HG02943 (cell line): ENCODE measurements around the gene NRXN3.

Experiments
- ATAC-seq: cut with Tn5 transposase; IDR thresholded peaks from one replicate; pipeline ENCODE4 v1.9.1; 2021; ENCODE audit warnings: mild to moderate bottlenecking, low read depth, moderate library complexity; ENCODE audit not compliant: unreplicated experiment

Gene NRXN3

GRCh38 chr14:79709573-79709972, 1539.4 kb downstream of the NRXN3 start:
- ATAC-seq: no peak

GRCh38 chr14:79712302-79712950, 1542.3 kb downstream of the NRXN3 start:
- no peak for ATAC-seq

GRCh38 chr14:79721399-79722084, 1551.4 kb downstream of the NRXN3 start:
- ATAC-seq: no peak

- ATAC-seq: no peak
Observed at GRCh38 chr14:79724934-79725717, 1555.0 kb downstream of the NRXN3 start.

- no peak for ATAC-seq
Observed at GRCh38 chr14:79727900-79728299, 1557.7 kb downstream of the NRXN3 start.

- ATAC-seq: no peak
Observed at GRCh38 chr14:79728331-79728730, 1558.2 kb downstream of the NRXN3 start.

- ATAC-seq: no peak
Observed at GRCh38 chr14:79729731-79730130, 1559.6 kb downstream of the NRXN3 start.

- ATAC-seq: no peak
Observed at GRCh38 chr14:79730196-79730595, 1560.0 kb downstream of the NRXN3 start.

- ATAC-seq: no peak
Observed at GRCh38 chr14:79730953-79731352, 1560.8 kb downstream of the NRXN3 start.

GRCh38 chr14:79732911-79733655, 1562.9 kb downstream of the NRXN3 start:
- no peak for ATAC-seq

GRCh38 chr14:79734151-79734550, 1564.0 kb downstream of the NRXN3 start:
- ATAC-seq: no peak

- no peak for ATAC-seq
Observed at GRCh38 chr14:79734656-79735055, 1564.5 kb downstream of the NRXN3 start.

- no peak for ATAC-seq
Observed at GRCh38 chr14:79735121-79735520, 1564.9 kb downstream of the NRXN3 start.

GRCh38 chr14:79740066-79740601, 1570.0 kb downstream of the NRXN3 start:
- ATAC-seq: no peak

- no peak for ATAC-seq
Observed at GRCh38 chr14:79742142-79742541, 1572.0 kb downstream of the NRXN3 start.

GRCh38 chr14:79745046-79745445, 1574.9 kb downstream of the NRXN3 start:
- no peak for ATAC-seq

- ATAC-seq: no peak
Observed at GRCh38 chr14:79749065-79749464, 1578.9 kb downstream of the NRXN3 start.

GRCh38 chr14:79758985-79759384, 1588.8 kb downstream of the NRXN3 start:
- no peak for ATAC-seq

- ATAC-seq: no peak
Observed at GRCh38 chr14:79764323-79764722, 1594.2 kb downstream of the NRXN3 start.

- ATAC-seq: no peak
Observed at GRCh38 chr14:79766511-79766910, 1596.3 kb downstream of the NRXN3 start.

- no peak for ATAC-seq
Observed at GRCh38 chr14:79767251-79767650, 1597.1 kb downstream of the NRXN3 start.
